CD14-positive monocyte (primary cell): ENCODE data around the gene SPIRE1. TPM values are rescaled to one million over a fixed set of nuclear protein-coding genes. Genes with fewer than 3 reads are reported as not detected.

ENCODE experiments used
- DNase-seq, 3 donors: peaks; one replicate each; pipeline ENCODE4 v3.0.0-alpha.2; 2011 to 2022
- H2AFZ ChIP-seq: 2 replicates; pipeline ENCODE4 v1.6.0; 2012; ENCODE audit warnings: mild to moderate bottlenecking, low read depth, low read length, inconsistent platforms; ENCODE audit not compliant: insufficient read depth, poor library complexity, severe bottlenecking
- H3K27ac ChIP-seq, 2 donors: 1 replicate in 1 of 2; 2 replicates in 1 of 2; pipeline ENCODE4 v1.5.1; 2012 to 2013; ENCODE audit warnings: low read length in 2 of 2, control low read depth in 1 of 2, inconsistent platforms in 1 of 2, low read depth in 1 of 2, mild to moderate bottlenecking in 1 of 2
- H3K27me3 ChIP-seq, 2 donors: one replicate each; pipeline versions ENCODE4 v1.6.0 to v1.6.1; 2011 to 2013; ENCODE audit warnings: low read length in 2 of 2; ENCODE audit not compliant: control insufficient read depth in 2 of 2, insufficient read depth in 2 of 2
- H3K36me3 ChIP-seq, 2 donors: replicated peaks in 1 of 2; 1 replicate in 1 of 2; 2 replicates in 1 of 2; pipeline versions ENCODE4 v1.5.1 to v1.6.1; 2012 to 2013; ENCODE audit warnings: low read length in 2 of 2, control low read depth in 1 of 2, inconsistent platforms in 1 of 2, mild to moderate bottlenecking in 1 of 2; ENCODE audit not compliant: insufficient read depth in 2 of 2, control insufficient read depth in 1 of 2
- H3K4me1 ChIP-seq, 2 donors: 1 replicate in 1 of 2; 2 replicates in 1 of 2; pipeline versions ENCODE4 v1.5.1 to v1.6.1; 2012 to 2013; ENCODE audit warnings: low read length in 2 of 2, control low read depth in 1 of 2, inconsistent platforms in 1 of 2, mild to moderate bottlenecking in 1 of 2, moderate library complexity in 1 of 2; ENCODE audit not compliant: insufficient read depth in 2 of 2, control insufficient read depth in 1 of 2
- H3K4me2 ChIP-seq: replicated peaks from 2 replicates; pipeline ENCODE3; 2012; ENCODE audit warnings: low read length, moderate library complexity, mild to moderate bottlenecking; ENCODE audit not compliant: poor library complexity, severe bottlenecking; ENCODE audit errors: extremely low read depth
- H3K4me3 ChIP-seq, 3 experiments: fragments of 200-600 bp in 1 of 3; sonication (generic) in 1 of 3; replicated peaks in 1 of 3; 1 replicate in 2 of 3; 2 replicates in 1 of 3; pipeline ENCODE4 v1.5.1; 2011 to 2013; ENCODE audit warnings: low read length in 3 of 3, mild to moderate bottlenecking in 3 of 3, control low read depth in 2 of 3, low read depth in 2 of 3, inconsistent platforms in 1 of 3, moderate library complexity in 1 of 3
- H3K79me2 ChIP-seq: 2 replicates; pipeline ENCODE4 v1.6.0; 2012; ENCODE audit warnings: mild to moderate bottlenecking, control low read depth, inconsistent platforms, low read length, moderate library complexity; ENCODE audit not compliant: insufficient read depth
- H3K9ac ChIP-seq: 2 replicates; pipeline ENCODE4 v1.6.0; 2017; ENCODE audit warnings: low read length, mild to moderate bottlenecking; ENCODE audit not compliant: insufficient read depth, poor library complexity, severe bottlenecking
- H3K9me3 ChIP-seq, 2 donors: replicated peaks in 1 of 2; 1 replicate in 1 of 2; 2 replicates in 1 of 2; pipeline versions ENCODE4 v1.5.1 to v1.6.1; 2012 to 2013; ENCODE audit warnings: low read length in 2 of 2, control low read depth in 1 of 2; ENCODE audit not compliant: control insufficient read depth in 1 of 2, insufficient read depth in 1 of 2
- H4K20me1 ChIP-seq: 2 replicates; pipeline ENCODE4 v1.6.0; 2012; ENCODE audit warnings: mild to moderate bottlenecking, low read length, control low read depth, moderate library complexity; ENCODE audit not compliant: insufficient read depth
- H3K27ac Mint-ChIP-seq, 7 donors: one replicate each; pipeline ENCODE4 v1.8.0; 2020; ENCODE audit warnings: mild to moderate bottlenecking in 7 of 7, mixed read lengths in 7 of 7, moderate library complexity in 6 of 7, inconsistent platforms in 2 of 7
- H3K27me3 Mint-ChIP-seq, 3 donors: one replicate each; pipeline ENCODE4 v1.8.0; 2021 to 2022; ENCODE audit warnings: low read depth in 3 of 3, mild to moderate bottlenecking in 3 of 3, mixed read lengths in 3 of 3, moderate library complexity in 3 of 3, inconsistent platforms in 1 of 3
- H3K36me3 Mint-ChIP-seq, 2 donors: one replicate each; pipeline ENCODE4 v1.8.0; 2020; ENCODE audit warnings: mixed read lengths in 2 of 2, inconsistent platforms in 1 of 2, mild to moderate bottlenecking in 1 of 2
- H3K4me1 Mint-ChIP-seq: one replicate; pipeline ENCODE4 v1.8.0; 2020; ENCODE audit warnings: mild to moderate bottlenecking, mixed read lengths
- H3K4me3 Mint-ChIP-seq, 2 donors: one replicate each; pipeline ENCODE4 v1.8.0; 2020; ENCODE audit warnings: mild to moderate bottlenecking in 2 of 2, mixed read lengths in 2 of 2, moderate library complexity in 1 of 2
- H3K9me3 Mint-ChIP-seq, 7 donors: one replicate each; pipeline ENCODE4 v1.8.0; 2020 to 2022; ENCODE audit warnings: mixed read lengths in 7 of 7, mild to moderate bottlenecking in 6 of 7, moderate library complexity in 6 of 7, inconsistent platforms in 2 of 7
- WGBS: methylation state at CpG from one replicate; pipeline ENCODE4 v1.1.5; 2013; ENCODE audit warnings: missing lambda C conversion rate; ENCODE audit not compliant: insufficient coverage; 5-methylcytosine and 5-hydroxymethylcytosine counted together
- intact Hi-C, 2 donors: fragments of 100-400 bp; cut with micrococcal nuclease; formaldehyde crosslinking; loops; one replicate each; pipeline versions ENCODE4 v1.15.0 to v1.15.1; 2023
- polyA plus RNA-seq, 3 donors: library from polyadenylated mRNA; depleted of rRNA in 1 of 3; unstranded in 2 of 3; stranded (reverse) in 1 of 3; fragments of 300-500 nt in 2 of 3; fragments of >200 nt in 1 of 3; fragmentation: Illumina TruSeq in 2 of 3; gene quantifications; 1 replicate in 2 of 3; 2 replicates in 1 of 3; pipeline ENCODE4 v1.2.3, GENCODE V29; 2012 to 2021
- TF ChIP-seq, protein P1 (sequence below): fragments of 200-600 bp; IDR thresholded peaks from one replicate; pipeline ENCODE4 v1.8.0; 2022; ENCODE audit warnings: antibody characterized with exemption, mild to moderate bottlenecking

Gene SPIRE1
- polyA plus RNA-seq, 3 donors = 1.7 to 1.9 (median 1.8) TPM

DNA sequence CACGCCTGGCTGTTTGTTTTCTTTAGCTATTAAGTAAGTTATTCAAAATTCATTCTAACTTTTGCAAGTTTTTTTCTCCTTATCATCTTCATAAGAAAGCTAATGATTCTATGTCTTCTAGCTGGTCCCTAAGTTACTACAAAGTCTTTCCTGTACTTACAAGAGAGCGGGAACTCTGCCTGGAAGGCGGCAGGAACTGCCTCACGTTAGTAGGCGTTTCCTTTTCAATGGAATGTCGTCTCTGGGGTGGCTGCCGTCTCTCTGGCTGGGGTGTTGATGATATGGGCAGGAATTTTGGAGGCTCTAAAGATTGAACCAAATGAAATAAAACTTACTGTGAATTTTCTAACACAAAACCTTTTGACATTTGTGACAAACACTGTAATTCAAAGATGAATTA, 194.7 kb downstream of the SPIRE1 start:
- no peak overlapping the region for H2AFZ ChIP-seq
- WGBS = 100% methylated on average over 1 of the region's 7 CpGs
- no peak overlapping the region for H3K4me2 ChIP-seq

GRCh38 chr18:12462242-12462641, 195.7 kb downstream of the SPIRE1 start:
- Histone ChIP-seq H3K9me3 (no peaks in the 10 kb centered on the region), H2AFZ (no peak overlapping the region), H3K4me3 (no peak overlapping the region), H3K4me1 (no peaks in the 10 kb centered on the region), H3K27me3 (no peaks in the 10 kb centered on the region), H3K79me2 (no peaks in the 10 kb centered on the region), H3K4me2 (no peak overlapping the region), H3K9ac (no peak overlapping the region), H3K27ac (no peak overlapping the region), H4K20me1 (no peaks in the 10 kb centered on the region), H3K36me3 (no peaks in the 10 kb centered on the region)
- H3K36me3 Mint-ChIP-seq = peaks cover 4 to 8% of the 10 kb centered on the region in 2 donors
- no peaks in the 10 kb centered on the region for H3K4me1 Mint-ChIP-seq
- H3K4me3 Mint-ChIP-seq = no peak overlapping the region
- H3K27me3 Mint-ChIP-seq = peaks cover 0 to 4% (median 0%) of the 10 kb centered on the region in 3 donors
- no peaks in the 10 kb centered on the region for H3K9me3 Mint-ChIP-seq
- H3K27ac Mint-ChIP-seq = no peak overlapping the region
- intact Hi-C loops = no loop called here
- TF ChIP-seq, protein P1, sequence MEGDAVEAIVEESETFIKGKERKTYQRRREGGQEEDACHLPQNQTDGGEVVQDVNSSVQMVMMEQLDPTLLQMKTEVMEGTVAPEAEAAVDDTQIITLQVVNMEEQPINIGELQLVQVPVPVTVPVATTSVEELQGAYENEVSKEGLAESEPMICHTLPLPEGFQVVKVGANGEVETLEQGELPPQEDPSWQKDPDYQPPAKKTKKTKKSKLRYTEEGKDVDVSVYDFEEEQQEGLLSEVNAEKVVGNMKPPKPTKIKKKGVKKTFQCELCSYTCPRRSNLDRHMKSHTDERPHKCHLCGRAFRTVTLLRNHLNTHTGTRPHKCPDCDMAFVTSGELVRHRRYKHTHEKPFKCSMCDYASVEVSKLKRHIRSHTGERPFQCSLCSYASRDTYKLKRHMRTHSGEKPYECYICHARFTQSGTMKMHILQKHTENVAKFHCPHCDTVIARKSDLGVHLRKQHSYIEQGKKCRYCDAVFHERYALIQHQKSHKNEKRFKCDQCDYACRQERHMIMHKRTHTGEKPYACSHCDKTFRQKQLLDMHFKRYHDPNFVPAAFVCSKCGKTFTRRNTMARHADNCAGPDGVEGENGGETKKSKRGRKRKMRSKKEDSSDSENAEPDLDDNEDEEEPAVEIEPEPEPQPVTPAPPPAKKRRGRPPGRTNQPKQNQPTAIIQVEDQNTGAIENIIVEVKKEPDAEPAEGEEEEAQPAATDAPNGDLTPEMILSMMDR = no peak
- no CpG with 5 or more reads among the region's 2 CpGs for WGBS
- no peak for DNase-seq

More for the DNA sequence above, 194.7 kb downstream of the SPIRE1 start:
- Mint-ChIP-seq H3K27me3 (peaks cover 0 to 3% (median 0%) of the 10 kb centered on the region in 3 donors), H3K4me3 (no peak overlapping the region), H3K27ac (no peak overlapping the region), H3K36me3 (peaks cover 4 to 8% of the 10 kb centered on the region in 2 donors), H3K4me1 (no peaks in the 10 kb centered on the region), H3K9me3 (no peaks in the 10 kb centered on the region)
- Histone ChIP-seq H3K4me3 (no peak overlapping the region), H3K9ac (no peak overlapping the region), H3K79me2 (no peaks in the 10 kb centered on the region), H3K9me3 (no peaks in the 10 kb centered on the region), H3K36me3 (no peaks in the 10 kb centered on the region), H3K27me3 (no peaks in the 10 kb centered on the region), H3K4me1 (no peaks in the 10 kb centered on the region), H3K27ac (no peak overlapping the region), H4K20me1 (no peaks in the 10 kb centered on the region)
- intact Hi-C loops = no loop called here
- no peak for DNase-seq
- TF ChIP-seq, protein P1 = no peak
